HepG2 (cell line): ENCODE measurements around the gene KLF15. TPM values are rescaled to one million over a fixed set of nuclear protein-coding genes. Genes with fewer than 3 reads are reported as not detected.
A peak's percentile ranks its signal among the peaks of the same experiment; 100 is the strongest.

Source experiments
- BRF2 ChIP-seq: sonication (generic); formaldehyde crosslinking; IDR thresholded peaks from 2 replicates; pipeline ENCODE4 v1.8.1; 2022; ENCODE audit warnings: mild to moderate bottlenecking, missing genetic modification reagents
- DR1 ChIP-seq: sonication (generic); formaldehyde crosslinking; IDR thresholded peaks from 2 replicates; pipeline ENCODE4 v1.8.0; 2021; ENCODE audit warnings: mild to moderate bottlenecking, missing genetic modification reagents, inconsistent platforms
- ELF1 ChIP-seq: sonication (generic); formaldehyde crosslinking; IDR thresholded peaks from 2 replicates; pipeline ENCODE4 v1.4.0; 2020; ENCODE audit warnings: missing genetic modification reagents
- GLI4 ChIP-seq: sonication (generic); formaldehyde crosslinking; IDR thresholded peaks from 2 replicates; pipeline ENCODE4 v1.5.1; 2020; ENCODE audit warnings: missing genetic modification reagents, mild to moderate bottlenecking, moderate library complexity, borderline replicate concordance
- HNRNPH1 ChIP-seq: fragments of 200-400 bp; formaldehyde crosslinking; optimal IDR thresholded peaks from 2 replicates; pipeline ENCODE3; 2017; ENCODE audit warnings: mild to moderate bottlenecking, low read depth, low read length
- KAT2B ChIP-seq: fragments of 150-350 bp; IDR thresholded peaks from 2 replicates; pipeline ENCODE4 v1.6.1; 2014; ENCODE audit warnings: low read depth, low read length, borderline replicate concordance
- KIAA2018 ChIP-seq: sonication (generic); formaldehyde crosslinking; IDR thresholded peaks from 2 replicates; pipeline ENCODE4 v1.5.0; 2020; ENCODE audit warnings: mild to moderate bottlenecking, missing genetic modification reagents, borderline replicate concordance
- MBNL3 ChIP-seq: fragments of 250-450 bp; sonication (Bioruptor Pico); conservative IDR thresholded peaks from 2 replicates; pipeline ENCODE4 v1.8.0; 2022; ENCODE audit warnings: mild to moderate bottlenecking, inconsistent platforms
- MXI1 ChIP-seq: IDR thresholded peaks from 3 replicates; pipeline ENCODE4 v1.6.1; 2012; ENCODE audit warnings: low read depth, low read length, inconsistent platforms, borderline replicate concordance
- PBX2 ChIP-seq: IDR thresholded peaks from 2 replicates; pipeline ENCODE4 v1.6.1; 2016; ENCODE audit warnings: control low read depth
- SMAD3 ChIP-seq: sonication (generic); formaldehyde crosslinking; IDR thresholded peaks from 2 replicates; pipeline ENCODE4 v1.4.0; 2020; ENCODE audit warnings: missing genetic modification reagents
- TARDBP ChIP-seq: sonication (generic); formaldehyde crosslinking; IDR thresholded peaks from 2 replicates; pipeline ENCODE4 v1.8.0; 2022; ENCODE audit warnings: mild to moderate bottlenecking, missing genetic modification reagents
- ZHX1 ChIP-seq: sonication (generic); formaldehyde crosslinking; IDR thresholded peaks from 2 replicates; pipeline ENCODE4 v1.8.1; 2022; ENCODE audit warnings: low read depth, mild to moderate bottlenecking, missing genetic modification reagents
- ZMYM4 ChIP-seq: sonication (generic); formaldehyde crosslinking; IDR thresholded peaks from 2 replicates; pipeline ENCODE4 v1.8.1; 2023; ENCODE audit warnings: mild to moderate bottlenecking, missing genetic modification reagents
- ZNF460 ChIP-seq: sonication (generic); formaldehyde crosslinking; IDR thresholded peaks from 2 replicates; pipeline ENCODE4 v1.5.1; 2020; ENCODE audit warnings: missing genetic modification reagents, mild to moderate bottlenecking, borderline replicate concordance
- ZNF484 ChIP-seq: sonication (generic); formaldehyde crosslinking; IDR thresholded peaks from 2 replicates; pipeline ENCODE4 v1.5.1; 2020; ENCODE audit warnings: mild to moderate bottlenecking, low read depth, missing genetic modification reagents, borderline replicate concordance
- polyA plus RNA-seq, 8 experiments: library from polyadenylated mRNA; depleted of rRNA in 3 of 8; stranded (reverse) in 7 of 8; unstranded in 1 of 8; fragments of >200 nt; fragmentation: Illumina TruSeq in 4 of 8; extraction: Trizol in 4 of 8; gene quantifications; 2 replicates each; pipeline versions ENCODE4 v1.2.1 to v1.2.3, GENCODE V29; 2011 to 2016; ENCODE audit warnings: low read depth in 4 of 8, missing spikeins in 1 of 8, mixed read lengths in 1 of 8; ENCODE audit not compliant: insufficient read depth in 1 of 8
- total RNA-seq, 5 experiments: library from RNA; depleted of rRNA; stranded (reverse); fragments of >200 nt; fragmentation: Illumina TruSeq; extraction: Trizol; gene quantifications; 2 replicates each; pipeline ENCODE4 v1.2.3, GENCODE V29; 2016; ENCODE audit warnings: low read depth in 1 of 5

KLF15 gene
- total and polyA plus RNA-seq, 2 of the 13 experiments (the other 11 are each of a cell fraction or from before 2014, with no cell fraction given), result 7.1 to 7.8 TPM

GRCh38 chr3:126340943-126341754 lies 16.1 kb downstream of the KLF15 start (continued):
- TF ChIP-seq KIAA2018 (CRISPR knock-in tag) (no peak), ZNF460 (CRISPR knock-in tag) (no peak), DR1 (CRISPR knock-in tag) (no peak), GLI4 (no peak), KAT2B (no peak), MBNL3 (CRISPR knock-in tag) (no peak), TARDBP (CRISPR knock-in tag) (peak; percentile 38; the same call in 1 of the 2 replicates), HNRNPH1 (no peak), BRF2 (CRISPR knock-in tag) (no peak), PBX2 (CRISPR knock-in tag) (no peak), ELF1 (CRISPR knock-in tag) (no peak), ZHX1 (CRISPR knock-in tag) (peak; percentile 68; the same call in 1 of the 2 replicates), ZNF484 (no peak), ZMYM4 (CRISPR knock-in tag) (peak; percentile 86), MXI1 (no peak), SMAD3 (CRISPR knock-in tag) (no peak)
